DMS79 treated with DMSO at 0.1 percent for 48 hours (cell line): ENCODE measurements around the gene TMEM198.

ENCODE experiments used
- DNase-seq: peaks from one replicate; lab custom pipeline; 2025; lab: John Stamatoyannopoulos, UW

The TMEM198 gene

DNA sequence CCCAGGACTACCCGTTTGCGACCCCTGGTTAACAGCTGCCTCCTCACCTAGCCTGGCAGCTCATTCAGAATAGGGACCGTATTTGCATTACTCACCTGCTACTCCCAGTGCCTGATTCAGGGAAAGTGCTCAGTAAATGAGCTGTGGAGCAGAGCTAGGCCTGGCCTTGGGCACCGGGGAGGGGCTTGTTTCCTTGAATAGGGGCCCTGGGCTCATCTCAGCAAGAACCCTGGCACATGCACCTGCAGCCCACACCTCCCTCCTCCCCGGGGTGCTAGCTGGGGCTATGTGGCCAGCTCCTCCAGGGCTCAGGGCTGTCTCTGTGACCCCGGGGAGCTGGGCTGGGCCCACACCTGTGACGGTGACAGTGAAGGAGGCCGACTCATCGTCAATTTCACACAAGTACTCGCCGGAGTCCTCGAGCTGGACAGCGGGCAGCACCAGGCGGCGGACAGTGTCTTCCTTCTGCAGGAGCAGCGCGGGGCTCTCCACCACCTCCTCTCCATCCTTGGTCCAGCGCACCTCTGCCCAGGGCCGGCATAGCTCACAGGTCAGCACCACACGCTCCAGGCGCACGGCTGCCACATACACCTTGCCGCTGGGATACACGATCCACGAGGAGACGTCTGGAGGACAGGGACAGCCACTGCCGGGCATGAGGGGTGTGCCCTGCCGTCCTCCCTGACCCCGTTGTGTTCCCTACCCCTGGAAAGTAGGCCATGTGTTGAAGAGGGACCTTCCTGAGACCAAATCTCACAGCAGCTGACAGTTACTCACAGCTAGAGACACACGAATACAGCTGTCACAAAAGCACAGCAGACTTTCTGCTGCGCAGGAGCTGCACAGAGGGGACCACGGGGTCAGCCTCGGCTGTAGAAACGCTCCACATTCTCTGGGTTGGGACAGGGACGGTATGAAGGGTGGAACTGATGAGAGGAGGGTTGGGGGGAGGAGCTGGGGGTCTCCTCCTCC is 18.5 kb downstream of the TMEM198 start:
- DNase-seq, result no peak

DNA sequence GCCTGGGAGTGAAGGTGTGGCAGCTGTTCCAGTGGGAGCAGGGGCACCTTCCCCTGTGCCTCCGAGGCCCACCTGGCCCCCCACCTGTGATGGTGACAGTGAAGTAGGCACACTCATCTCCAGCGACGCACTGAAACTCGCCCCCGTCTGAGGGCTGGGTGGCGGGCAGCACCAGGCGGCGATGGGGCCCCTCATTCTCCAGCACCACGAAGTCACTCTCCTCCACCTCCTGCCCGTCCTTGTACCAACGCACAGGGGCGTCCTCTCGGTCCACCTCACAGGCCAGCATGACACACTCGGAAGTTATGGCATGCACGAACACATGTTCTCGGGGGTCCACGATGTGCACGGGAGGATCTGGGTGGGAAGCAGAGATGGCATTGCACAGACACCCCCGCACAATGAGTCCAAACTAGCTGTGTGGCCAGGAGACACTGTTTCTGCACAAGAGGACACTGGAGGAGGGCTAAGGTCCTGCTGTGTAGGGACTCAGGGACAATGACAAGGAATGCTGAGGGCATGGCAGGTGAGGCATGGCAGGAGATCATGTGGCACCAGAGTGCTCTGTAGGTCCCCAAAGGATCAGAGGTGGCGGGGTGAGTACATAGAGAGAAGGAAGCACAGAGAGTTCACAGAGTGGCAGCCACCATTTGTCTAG is 19.6 kb downstream of the TMEM198 start:
- DNase-seq, result no peak

DNA sequence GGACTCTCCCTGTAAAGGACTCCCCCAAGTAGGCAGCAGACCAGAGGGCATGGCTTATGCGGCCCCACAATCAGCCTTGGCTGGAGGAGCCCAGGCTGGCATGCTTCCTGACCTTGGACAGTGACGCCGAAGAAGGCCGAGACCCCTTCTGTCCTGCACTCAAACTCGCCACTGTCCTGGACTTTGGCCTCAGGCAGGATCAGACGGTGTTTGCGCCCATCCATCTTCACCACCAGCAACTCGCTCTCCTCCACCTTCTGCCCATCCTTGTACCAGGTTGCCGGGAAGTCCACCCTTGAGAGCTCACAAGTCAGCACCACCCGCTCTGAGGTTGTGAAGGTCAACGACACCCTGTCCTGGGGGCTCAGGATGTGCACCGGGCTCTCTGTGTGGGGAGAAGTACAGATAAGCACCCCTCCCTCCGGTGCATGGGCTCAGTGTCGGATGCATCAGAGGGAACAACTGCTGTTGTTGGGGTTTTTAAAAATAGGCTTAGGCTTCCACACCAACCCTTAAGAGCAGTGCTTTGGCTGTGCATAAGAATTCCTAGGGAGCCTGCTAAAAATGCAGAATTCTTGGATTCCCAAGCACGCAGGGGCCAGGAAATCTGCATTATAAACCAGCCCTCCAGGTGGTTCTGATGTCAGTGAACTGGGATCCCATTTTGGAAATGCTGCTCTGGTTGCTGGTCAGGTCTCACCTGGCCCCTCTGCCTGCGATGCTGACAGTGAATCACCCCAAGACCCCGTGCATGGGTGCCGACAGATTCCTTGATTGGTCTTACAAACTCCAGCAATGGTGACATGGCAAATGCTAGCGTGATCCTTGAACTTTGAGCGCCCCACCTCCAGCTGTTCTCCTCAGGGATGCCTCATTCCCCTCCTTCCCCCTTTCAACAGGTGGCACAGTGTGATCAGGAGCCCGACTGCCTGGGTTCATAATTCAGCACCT is 21.6 kb downstream of the TMEM198 start:
- no peak for DNase-seq

DNA sequence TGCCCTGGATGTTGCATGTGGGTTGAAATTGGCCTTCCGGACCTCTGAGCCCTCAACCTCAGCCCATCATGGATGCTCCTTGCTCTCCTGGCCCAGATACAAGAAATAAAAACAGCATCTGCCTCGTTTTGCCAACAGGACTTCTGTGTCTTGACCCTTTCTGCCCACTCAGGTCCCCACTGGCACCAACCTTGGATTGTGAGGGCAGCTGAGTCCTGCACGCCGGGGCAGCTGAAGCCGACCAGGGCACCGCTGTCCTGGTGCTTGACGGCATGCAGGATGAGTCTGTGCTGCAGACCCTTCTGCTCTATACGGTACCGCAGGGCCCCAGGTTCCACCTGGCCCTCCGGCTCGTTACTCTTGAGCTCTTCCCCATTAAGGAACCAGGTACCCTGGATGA is 22.8 kb downstream of the TMEM198 start:
- DNase-seq, result no peak

DNA sequence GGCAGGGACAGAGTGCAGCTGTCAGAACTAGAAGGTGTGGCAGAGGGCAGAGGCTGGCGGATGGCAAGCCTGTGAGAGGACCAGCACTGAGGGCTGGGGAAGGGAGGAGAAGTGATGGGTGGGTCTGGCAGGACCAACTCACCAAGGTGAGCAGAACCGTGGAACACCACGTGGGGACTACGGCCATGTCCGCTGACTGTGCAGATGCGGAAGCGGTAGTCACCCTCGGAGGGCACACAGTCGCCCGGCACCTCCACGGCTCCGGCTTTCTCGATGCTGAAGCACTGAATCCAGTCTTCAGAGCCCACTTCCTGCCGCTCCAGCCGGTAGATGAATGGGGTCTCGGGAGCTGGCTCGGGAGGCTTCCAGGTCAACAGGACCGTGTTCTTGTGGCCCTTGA is 23.3 kb downstream of the TMEM198 start:
- DNase-seq, result no peak

DNA sequence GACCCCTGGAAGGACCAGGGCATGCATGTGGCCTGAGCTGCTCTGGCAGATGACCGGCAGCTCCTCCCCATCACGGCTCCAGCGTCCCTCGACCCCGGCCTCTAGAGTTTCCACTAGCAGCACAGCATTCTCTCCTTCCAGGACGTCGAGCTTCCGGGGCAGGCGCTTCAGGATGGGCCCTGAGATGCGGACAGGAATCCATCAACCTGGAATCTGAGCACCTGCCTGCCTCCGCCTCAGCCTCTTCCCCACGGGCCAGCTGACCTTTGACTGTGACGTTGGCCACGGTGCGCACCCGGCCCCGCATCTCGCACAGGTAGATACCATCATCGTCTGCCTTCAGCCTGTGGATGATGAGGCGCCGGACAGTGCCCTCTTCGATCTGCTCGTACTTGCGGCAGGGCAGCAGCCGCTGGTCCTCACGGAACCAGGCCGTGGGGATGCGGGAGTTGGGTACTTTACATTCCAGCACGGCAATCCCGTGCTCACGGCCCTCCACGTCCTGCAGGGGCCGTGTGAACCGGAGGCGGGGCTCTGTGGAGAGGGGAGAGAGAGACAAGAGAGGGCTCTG is 24.0 kb downstream of the TMEM198 start:
- no peak for DNase-seq

DNA sequence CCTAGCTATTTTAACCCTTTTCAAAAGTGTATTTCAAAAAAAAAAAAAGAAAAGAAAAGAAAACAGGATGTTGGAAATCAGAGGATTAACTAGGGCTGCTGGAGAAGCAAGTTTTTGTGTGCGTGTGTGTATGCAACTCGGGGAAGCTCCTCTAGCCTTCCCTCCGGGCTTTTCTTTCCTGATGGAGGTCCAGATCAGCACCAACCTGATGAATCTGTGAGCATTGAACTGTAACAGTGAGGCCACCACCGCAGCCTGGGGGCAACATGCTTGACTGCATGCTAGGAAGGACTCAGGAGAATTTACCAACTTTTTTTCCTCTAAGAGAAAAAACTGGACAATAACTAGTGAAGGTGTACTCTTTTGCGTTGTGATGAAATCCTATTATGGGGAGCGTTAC is 25.2 kb downstream of the TMEM198 start:
- DNase-seq, result no peak

DNA sequence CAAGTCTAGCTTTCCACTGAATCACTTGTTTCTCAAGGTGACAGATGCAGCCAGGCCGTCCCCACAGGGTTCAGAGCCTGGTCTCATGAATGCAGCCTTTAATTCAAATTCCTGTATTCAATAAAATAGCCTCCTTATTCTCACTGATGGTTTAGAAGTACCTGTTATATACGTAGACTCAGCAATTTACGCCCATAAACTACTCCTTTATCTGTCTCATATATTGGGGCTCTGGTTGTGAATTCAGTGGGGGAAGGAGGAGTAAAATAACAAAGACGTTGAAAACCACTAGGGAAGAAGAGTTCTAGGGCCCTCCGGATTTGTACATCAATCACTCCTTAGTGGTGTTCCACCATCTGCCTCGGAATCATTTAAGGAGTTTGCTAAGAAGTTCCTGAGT is 25.8 kb downstream of the TMEM198 start:
- peak; percentile 18 for DNase-seq

DNA sequence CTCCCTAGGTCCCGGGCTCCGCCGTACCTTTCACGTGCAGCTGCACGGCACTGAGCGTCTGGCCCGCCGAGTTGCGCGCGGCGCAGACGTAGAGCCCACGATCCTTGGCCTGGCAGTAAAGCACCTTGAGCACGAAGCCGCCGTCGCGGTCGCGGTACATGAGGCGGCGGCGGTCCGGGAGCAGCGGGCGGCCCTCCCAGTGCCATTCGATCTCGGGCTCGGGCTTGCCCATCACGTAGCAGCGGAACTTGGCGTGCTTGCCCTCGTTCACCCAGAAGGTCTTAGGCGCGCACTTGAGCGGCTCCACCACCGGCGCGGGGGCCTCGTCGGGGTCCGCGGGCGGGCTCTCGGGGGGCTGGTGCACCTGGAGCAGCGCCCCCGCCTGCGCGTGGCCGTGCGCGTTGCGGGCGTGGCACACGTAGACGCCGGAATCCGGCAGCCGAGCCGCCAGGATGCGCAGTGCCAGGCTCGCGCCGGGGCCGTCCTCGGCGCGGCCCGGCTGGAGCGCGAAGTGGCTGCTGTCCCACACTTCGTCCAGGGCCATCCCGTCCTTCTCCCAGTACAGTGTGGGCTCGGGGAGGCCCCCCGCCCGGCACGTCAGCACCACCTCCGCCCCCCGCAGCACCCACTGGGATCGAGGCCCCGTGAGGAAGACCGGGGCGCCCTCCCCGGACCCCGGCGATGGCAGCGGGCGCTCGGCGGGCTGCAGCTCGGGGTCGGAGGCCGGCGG is 26.5 kb downstream of the TMEM198 start:
- DNase-seq, result peak; percentile 31

DNA sequence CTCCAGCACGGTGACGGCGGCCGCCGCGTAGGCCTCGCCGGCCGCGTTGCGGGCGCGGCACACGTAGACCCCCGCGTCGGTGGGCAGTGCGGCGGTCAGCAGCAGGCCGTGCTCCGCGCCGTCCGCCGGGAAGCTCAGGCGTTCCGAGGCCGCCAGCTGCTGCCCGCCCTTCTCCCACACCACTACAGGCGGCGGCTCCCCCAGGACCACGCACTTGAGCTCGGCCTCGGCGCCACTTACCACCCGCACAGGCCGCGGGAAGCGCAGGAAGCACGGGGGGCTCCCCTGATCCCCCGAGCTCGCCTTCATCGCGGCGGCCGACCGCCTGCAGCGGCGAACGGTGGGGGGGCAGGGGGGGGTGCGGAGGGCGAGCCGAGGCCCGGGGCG is 27.1 kb downstream of the TMEM198 start:
- peak; percentile 3 for DNase-seq

DNA sequence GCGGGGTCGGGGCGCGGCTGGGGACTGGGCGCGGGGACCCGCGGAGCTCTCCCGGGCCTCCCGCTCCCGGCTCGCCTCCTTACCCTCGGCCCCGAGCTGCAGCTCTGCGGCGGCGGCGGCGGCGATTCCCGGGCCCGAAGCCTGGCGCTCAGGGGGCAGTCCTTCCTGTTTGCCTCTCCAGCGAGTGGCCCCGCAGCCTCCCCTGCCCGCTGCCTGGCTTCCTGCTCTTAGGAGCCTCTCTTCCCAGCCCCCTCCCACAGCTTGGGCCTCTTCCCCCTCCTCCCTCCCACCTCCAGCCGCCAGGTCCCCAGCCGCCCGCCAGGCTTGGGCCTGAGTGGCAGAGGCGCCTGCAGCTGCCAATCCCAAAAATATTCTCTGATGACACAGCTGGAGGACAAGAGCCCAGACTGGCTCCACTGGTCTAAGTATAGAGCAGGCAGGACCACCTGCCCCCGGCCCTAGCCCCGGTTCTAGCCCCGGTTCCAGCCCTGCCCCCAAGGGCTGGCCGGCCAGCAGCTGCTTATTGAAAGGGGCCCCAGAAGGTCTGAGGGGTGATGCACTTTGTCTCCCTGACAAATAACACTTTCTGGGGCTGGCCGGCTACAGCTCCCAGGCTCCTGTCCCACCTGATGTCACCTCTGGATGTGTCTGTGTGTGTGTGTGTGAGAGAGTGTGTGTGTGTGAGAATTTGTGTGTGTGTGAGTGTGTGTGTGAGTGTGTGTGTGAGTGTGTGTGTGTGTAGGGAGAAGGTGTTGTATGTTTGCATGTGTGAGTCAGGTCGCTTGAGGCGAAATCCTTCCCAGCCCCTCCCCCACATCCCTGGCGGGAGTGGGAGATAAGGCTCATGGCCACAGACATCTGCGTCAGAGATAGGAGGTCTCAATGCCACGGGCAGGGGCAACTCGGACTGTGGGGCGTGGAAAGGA is 27.7 kb downstream of the TMEM198 start, which contains the start of gene OBSL1:
OBSL1 (minus strand) TSS at position 229 of the 926 bp plus-strand sequence. CDS start 307 bp downstream, outside the sequence.
- DNase-seq, result peak; percentile 76

DNA sequence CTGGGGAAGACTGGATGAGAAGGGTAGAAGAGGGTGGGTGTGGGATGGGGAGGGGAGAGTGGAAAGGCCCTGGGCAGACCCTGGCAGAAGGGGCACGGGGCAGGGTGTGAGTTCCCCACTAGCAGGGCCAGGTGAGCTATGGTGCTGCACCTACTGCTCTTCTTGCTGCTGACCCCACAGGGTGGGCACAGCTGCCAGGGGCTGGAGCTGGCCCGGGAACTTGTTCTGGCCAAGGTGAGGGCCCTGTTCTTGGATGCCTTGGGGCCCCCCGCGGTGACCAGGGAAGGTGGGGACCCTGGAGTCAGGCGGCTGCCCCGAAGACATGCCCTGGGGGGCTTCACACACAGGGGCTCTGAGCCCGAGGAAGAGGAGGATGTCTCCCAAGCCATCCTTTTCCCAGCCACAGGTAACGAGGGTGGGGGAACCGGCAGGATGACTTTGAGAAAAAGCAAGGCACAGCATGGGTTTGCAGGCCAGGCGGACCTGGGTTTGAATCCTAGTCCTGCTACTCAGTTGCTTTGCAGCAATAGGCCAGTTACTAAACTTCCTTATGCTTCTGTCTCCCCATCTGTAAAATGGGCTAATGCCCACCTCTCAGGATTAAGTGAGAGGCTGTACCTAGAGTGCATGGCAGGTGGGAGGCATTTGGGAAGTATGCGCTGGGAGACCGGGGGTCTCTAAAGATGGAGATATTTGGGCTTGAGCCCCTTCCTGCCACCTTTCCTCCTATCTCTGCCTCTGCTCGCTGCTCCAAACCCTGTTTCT is 28.6 kb downstream of the TMEM198 start, which contains the start of gene INHA:
INHA (plus strand) TSS at position 74 of the 765 bp plus-strand sequence; CDS start at position 139, 65 bp downstream.
- no peak for DNase-seq

DNA sequence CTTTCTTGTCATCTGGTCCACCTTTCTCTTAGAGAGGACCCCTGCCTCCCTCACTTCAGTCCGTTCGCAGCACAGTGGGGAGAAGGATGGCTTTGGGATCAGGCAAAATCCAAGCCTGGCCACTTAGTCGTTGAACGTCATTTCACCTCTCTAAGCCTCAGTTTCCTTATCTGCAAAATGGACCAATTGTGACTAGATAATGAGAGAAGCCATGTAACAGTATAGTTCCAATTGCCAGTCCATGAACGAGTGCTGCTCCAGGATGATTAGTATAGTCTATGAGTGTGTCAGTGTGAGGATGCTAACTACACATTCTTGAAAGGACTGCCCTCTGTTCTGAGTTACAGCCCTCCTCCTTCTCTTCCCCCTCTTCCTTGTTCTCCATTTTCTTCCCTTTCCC is 29.3 kb downstream of the TMEM198 start:
- DNase-seq, result peak; percentile 42

DNA sequence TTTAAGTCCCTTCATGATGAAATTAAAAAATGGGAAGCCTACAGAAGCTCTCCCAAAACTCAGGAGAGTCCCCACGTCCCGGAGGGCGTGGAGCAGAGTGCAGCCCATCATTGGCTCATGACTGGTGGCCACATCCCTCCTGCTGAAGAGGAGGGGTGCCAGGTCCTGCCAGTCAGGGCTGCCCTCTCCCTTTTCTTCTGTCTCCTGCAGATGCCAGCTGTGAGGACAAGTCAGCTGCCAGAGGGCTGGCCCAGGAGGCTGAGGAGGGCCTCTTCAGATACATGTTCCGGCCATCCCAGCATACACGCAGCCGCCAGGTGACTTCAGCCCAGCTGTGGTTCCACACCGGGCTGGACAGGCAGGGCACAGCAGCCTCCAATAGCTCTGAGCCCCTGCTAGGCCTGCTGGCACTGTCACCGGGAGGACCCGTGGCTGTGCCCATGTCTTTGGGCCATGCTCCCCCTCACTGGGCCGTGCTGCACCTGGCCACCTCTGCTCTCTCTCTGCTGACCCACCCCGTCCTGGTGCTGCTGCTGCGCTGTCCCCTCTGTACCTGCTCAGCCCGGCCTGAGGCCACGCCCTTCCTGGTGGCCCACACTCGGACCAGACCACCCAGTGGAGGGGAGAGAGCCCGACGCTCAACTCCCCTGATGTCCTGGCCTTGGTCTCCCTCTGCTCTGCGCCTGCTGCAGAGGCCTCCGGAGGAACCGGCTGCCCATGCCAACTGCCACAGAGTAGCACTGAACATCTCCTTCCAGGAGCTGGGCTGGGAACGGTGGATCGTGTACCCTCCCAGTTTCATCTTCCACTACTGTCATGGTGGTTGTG is 30.9 kb downstream of the TMEM198 start:
- peak; percentile 88 for DNase-seq

DNA sequence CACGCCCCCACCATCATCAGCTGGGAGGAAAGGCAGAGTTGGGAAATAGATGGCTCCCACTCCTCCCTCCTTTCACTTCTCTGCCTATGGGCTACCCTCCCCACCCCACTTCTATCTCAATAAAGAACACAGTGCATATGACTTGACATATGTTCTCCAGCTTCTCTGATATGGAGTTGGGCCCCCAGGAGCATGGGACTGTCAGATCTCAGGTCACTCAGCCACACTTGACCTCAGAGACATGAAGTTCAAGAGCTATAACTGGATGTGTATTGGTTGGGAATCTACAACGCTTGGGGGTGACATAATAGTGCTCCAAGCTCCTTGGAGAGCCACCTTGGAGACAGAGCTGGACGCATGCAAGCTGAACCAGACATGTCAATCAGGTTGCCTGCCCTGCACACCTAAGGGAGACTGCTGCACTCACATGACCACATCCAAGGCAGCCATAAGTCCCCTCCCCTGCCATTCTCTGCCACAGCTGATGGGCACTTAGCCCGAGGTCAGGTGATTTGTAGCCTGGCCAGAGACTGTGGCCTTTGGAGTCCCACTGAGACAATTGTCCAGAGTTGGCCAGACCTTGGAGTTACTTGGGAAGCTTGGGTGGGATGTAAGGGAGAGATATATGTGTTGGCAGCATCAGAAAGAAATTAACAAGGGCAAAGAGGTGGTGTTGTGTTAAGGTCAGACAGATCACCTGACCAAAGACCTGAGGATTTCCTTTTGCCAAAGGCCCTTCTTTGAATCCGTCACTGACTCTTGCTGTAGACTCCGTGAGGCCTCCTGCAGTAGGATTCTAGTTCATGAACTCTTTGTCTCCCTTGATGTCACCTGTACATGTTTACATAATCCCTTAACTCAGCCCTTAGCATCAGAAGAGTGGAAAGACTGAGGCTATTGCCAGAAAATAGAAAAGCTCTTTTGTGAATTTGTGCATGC is 32.0 kb downstream of the TMEM198 start:
- DNase-seq, result no peak

DNA sequence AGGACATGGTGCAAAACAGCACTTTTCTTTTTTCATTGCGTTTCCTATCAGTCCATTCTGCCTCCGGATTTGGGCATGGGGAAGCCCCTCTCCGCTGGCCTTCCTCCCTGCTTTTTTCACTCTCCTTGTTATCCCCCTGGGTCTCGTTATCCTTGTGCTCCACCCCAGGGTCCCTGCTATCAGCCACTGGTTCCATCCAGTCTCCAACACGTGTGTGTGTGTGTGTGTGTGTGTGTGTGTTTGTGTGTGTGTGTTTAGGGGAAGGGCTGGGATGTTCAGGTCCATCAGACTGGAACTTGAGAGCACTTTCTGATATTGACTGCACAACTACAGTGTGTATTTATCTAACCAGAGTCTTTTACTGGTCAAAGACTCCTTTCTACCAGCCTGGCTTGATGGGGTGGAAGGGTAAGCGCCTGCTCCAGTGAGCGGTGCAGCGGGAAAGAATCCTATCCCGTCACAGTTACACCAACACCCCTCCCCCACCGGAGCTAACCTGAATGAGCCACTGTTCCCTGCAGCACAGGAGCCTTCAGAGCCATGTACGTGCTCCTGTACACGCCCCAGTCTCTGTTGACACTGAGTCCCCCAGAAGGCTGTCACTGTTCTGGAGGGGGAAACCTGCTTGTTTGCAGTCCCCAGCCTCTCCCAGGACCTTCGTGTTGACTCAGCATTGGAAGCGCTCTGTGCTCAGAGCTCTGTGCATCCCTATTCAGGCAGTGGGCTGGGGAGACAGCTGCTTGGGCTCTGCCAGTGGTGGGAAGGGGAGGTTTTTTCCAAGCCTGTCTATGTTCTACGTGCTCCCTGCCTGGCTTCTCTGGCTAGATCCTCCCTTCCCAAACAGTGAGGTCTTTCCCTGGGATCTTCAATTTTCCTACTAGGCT is 32.9 kb downstream of the TMEM198 start:
- DNase-seq, result peak; percentile 77
